C1 segment of cervical spinal cord (tissue), 14 donors: Measurements from ENCODE around the gene GALNT11.
"Not testable (repeated sequence)": the region's sequence is repeated elsewhere in the genome, so short reads cannot be mapped to it uniquely, and the experiment has no call there.

Experiments used
- DNase-seq, 14 donors: peaks; one replicate each; lab custom pipeline; 2025; lab: John Stamatoyannopoulos, UW

GALNT11 gene

GRCh38 chr7:152075379-152075778, 49.9 kb downstream of the GALNT11 start:
- DNase-seq, result not testable (repeated sequence)

- peak in 2 of 14 donors; percentile 8 to 16 for DNase-seq
Measured at GRCh38 chr7:152076324-152076821, 50.9 kb downstream of the GALNT11 start.

- DNase-seq, result peak in 1 of 14 donors; percentile 7
Measured at GRCh38 chr7:152076940-152077933, 51.8 kb downstream of the GALNT11 start.

DNA sequence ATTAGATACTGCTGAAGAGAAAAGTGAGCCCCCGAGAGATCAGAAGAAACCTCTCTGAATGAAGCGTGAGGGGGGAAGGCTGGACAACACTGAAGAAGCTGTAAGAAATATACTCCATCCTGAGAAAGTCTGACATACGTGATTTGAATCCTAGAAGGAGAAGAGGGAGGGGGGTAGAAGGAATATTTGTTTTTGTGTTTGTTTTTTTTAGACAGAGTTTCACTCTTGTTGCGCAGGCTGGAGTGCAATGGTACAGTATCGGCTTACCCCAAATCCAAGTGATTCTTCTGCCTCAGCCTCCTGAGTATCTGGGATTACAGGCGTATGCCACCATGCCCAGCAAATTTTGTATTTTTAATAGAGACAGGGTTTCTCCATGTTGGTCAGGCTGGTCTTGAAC, 52.6 kb downstream of the GALNT11 start:
- DNase-seq, result no peak

GRCh38 chr7:152078786-152079185, 53.3 kb downstream of the GALNT11 start:
- DNase-seq, result no peak

DNA sequence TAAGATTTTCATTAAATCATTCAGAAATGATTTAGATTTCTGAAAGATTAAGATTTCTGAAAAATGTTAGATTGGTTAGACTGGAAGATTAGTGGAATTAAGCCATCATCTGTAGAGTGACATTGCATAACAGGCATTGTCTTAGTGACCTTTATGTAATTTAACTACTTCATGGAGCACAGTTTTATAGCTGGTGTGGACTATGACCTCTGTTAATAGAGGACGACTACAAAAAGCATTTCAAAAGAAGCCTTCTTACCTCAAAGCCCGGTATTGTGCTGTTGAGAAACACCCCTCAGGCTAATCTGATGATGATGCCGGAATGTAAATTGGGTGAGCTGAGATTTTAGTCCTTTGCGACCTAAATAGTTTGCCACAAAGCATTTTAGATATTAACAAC, 55.6 kb downstream of the GALNT11 start:
- no peak for DNase-seq

GRCh38 chr7:152082073-152082721, 56.7 kb downstream of the GALNT11 start:
- not testable (repeated sequence) for DNase-seq

- no peak for DNase-seq
Measured at GRCh38 chr7:152085131-152085530, 59.7 kb downstream of the GALNT11 start.

DNA sequence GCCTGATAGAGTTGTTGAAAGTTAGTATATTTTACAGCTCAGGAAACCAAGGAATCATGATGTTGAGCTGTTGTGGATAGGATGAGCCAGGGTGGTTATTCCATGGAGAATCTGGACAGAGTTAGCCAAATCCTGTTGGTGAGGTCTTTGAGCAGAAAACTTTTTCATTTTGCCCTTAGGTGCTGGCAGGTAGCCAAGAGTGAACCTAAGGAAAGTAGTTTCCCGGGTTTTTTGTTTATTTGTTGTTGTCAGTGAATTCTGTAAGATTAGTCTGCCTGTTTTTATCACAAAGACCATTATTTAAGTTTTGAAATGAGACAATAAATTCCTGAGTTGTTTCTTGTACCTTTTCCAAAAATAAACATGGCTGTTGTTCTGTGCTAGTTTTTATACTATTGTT, 61.0 kb downstream of the GALNT11 start:
- DNase-seq, result no peak

- no peak for DNase-seq
Measured at GRCh38 chr7:152089183-152089582, 63.7 kb downstream of the GALNT11 start.

DNA sequence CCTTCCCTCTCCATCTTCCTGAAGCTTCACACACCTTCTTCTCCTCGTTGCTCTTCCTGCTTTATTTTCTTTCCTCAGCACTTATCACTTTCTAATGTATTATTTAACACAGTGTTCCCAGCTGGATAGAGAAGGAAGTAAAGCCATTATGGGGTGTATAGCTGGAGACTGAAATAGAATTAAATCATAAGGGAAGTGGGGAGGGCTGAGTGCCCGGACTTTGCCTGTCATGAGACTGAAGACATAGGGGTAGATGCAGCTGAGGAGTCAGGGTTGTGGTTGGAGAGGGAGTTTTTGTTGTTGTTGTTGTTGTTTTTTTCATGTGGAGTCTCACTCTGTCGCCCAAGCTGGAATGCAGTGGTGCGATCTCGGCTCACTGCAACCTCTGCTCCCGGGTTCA, 65.3 kb downstream of the GALNT11 start:
- DNase-seq, result no peak

- DNase-seq, result no peak
Measured at GRCh38 chr7:152093717-152094116, 68.2 kb downstream of the GALNT11 start.

- DNase-seq, result no peak
Measured at GRCh38 chr7:152095771-152096170, 70.3 kb downstream of the GALNT11 start.

GRCh38 chr7:152097330-152097729, 71.9 kb downstream of the GALNT11 start:
- DNase-seq, result no peak

GRCh38 chr7:152103066-152103465, 77.6 kb downstream of the GALNT11 start:
- DNase-seq, result no peak

GRCh38 chr7:152103691-152104090, 78.2 kb downstream of the GALNT11 start:
- no peak for DNase-seq

DNA sequence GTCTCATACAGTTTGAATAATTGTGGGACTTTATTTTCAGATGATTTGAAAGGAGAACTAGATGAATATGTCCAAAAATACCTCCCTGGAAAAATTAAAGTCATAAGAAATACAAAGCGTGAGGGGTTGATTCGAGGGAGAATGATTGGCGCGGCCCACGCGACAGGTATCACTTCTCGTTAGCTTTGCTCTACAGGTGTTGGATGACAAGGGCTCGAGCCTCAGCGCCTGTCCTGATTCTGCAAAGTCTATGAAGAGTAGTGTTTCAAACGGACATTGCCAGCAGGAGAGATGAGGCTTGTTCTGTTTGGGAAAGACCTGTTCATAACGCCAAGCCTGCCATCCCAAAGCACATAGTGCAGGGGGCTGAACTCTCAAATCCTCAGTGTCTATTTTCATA, 79.7 kb downstream of the GALNT11 start:
- no peak for DNase-seq

- no peak for DNase-seq
Measured at GRCh38 chr7:152106990-152107389, 81.5 kb downstream of the GALNT11 start.

GRCh38 chr7:152107945-152108344, 82.5 kb downstream of the GALNT11 start:
- DNase-seq, result no peak

- DNase-seq, result no peak
Measured at GRCh38 chr7:152108359-152108758, 82.9 kb downstream of the GALNT11 start.

DNA sequence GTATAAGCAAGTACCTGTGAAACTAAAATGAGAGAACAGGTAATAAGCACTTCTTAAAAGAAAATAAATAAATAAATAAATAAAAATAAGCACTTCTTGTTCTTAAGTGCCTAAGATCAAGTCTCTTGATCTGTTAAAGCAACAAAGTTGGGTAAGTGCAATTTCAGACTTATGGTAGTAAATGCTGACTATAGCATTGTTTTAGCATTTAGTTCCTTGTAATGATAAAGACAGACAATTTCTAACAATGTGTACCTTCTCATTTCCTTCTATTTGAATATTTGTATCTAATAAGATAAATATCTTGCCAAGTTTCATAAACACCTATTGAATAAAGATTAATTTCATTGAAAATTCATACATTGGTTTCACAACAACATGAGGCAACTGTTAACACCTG, 87.4 kb downstream of the GALNT11 start:
- DNase-seq, result no peak

DNA sequence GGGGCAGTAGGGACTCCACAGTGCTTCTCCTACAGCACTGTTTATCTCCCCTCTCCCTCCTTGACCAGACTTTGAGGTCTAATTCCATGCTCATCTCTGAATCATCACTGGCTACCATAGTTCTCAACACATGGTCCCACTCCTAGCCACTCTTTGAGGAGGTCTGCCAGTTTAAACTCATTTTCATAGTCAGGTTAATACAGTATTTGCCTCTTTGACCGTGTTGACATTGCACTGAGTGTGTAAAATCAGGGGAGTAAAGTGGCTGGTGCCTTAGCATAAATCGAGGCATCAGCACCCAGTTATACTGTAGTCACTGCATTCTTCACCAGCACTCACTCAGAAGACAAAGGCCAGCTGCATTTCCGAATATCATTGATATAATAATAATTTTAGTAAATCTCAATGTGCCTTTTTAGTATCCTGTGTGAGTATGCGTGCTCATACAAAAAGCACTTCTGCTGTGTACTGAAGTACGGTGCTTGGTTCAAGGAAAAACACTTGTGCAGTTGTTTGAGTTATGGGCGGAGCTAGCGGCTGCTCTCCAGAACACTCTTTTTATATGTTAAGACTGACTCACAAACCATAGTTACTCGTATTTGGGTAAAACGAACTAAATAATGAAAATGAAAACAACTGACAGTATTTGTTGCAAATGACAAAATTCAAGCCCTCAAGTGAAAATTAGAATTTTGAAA, 89.7 kb downstream of the GALNT11 start:
- DNase-seq, result no peak
